GM18498 (cell line): ENCODE data around the gene C16orf95.

Source experiments
- ATAC-seq: cut with Tn5 transposase; IDR thresholded peaks from one replicate; pipeline ENCODE4 v1.9.1; 2021; ENCODE audit warnings: mild to moderate bottlenecking, moderate library complexity; ENCODE audit not compliant: unreplicated experiment

C16orf95 gene

DNA sequence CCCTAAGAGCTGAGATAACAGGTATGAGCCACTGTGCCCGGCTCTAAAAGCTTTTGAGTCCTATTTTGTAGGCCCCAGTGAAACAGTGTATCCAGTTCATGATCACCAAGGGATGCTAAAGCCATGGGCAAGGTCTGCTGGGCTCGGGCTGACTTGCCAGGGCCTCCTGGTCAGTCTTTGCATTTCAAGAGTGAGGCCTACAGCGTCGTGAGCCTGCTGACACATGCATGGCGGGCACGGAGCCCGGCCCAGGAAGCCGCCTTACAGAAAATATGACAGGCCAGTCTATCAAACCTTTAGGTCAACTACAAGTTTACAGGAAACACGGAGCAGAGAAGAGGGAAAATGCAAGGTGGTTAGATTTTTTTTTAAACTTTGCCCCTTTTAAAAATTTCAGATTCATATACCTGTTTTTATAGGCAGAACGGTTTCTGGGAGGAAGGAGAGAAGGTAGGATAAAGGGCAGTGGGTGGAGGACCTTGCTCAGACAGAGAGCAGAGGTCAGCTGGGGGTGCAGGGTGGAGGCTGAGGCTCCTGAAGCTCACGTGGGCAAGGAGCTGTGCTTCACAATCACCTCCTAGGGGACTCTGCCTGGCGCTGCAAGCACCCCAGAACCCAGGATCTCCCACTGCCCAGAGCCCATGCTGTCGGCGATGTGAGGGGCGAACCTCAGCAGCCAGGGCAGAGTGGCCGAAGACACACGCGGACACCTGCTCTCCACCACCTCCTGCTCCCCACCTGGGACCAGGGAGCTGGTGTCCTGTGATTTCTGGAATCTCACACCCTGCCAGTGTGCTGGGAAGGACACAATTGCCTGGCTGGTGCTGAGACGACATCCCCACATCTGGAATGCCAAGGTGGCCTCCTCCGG, 21.3 kb downstream of the C16orf95 start:
- ATAC-seq: no peak

DNA sequence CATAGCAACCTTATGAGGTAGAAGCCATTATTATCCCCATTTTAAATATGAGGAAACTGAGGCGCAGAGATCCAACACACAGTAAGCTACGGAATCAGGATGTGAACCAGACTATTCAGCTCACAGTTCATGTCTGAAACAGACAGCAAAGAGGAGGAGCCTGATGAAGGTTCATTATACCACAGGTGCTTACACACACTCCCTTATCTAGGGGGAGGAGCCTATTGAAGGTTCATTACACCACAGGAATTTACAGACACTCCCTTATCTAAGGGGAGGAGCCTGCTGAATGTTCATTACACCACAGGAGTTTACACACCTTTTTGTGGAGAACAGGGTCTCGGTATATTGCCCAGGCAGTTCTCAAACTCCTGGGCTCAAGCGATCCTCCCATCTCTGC, 21.9 kb downstream of the C16orf95 start:
- ATAC-seq: no peak

DNA sequence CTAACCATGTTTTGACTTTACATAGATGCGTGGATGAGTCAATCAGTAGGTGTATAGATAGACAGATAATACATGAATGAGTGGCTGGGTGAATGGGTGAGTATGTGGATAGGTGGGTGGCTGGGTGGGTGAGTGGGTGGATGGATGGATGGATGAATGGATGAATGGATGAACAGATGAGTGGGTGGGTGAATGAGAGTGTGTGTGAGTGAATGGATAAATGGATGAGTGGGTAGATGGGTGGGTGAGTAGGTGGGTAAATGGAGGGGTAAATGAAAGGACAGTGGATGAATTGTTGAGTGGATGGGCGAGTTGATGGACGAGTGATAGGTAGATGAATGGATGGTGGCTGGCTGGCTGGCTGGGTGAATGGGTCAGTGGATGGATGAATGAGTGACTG, 23.2 kb downstream of the C16orf95 start:
- ATAC-seq: no peak

DNA sequence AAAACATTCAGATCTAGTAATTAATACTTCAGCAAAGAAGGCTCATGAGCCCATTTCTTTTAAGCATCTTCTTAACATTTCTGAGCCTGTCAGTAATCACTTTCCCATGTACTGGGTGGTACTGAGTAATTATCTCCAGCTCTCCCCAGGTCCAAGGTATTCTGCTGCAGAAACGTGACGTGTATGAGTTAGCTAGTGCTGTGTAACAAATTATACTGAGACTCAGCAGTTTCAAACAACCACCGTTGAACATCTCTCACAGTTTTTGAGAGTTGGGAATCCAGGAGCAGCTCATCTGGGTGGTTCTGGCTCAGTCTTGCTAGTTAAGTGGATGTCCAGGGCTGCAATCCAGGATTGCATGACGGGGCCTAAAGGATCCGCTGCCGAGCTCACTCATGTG, 25.2 kb downstream of the C16orf95 start:
- ATAC-seq: no peak

DNA sequence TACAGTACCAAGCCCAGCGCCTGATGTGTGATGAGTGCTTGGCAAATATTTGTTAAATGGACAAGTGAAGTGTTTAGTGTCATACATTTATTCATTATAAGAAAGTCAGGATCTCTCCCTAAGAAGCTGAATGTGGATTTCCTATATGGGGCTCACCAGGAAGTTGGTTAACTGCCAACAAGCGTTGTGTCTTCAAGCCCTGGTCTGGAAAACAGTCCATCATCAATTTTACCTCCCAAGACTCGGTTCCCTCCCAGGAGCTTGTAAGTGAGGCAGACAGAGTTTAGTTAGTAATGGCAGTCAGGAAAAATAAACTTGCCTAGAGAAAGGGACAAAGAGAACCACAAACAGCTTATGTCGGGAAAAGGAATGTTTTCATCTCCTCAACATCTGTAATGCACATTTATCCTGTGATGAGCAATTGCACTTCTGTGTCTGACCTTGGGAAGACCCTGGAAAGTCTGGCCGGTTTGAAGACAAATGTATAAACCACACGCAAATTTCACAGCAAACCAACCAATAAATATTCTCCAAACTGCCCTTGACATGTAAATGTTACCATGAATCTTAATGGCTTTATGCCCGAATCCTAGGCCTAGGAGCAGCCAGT, 28.3 kb downstream of the C16orf95 start:
- no peak for ATAC-seq

DNA sequence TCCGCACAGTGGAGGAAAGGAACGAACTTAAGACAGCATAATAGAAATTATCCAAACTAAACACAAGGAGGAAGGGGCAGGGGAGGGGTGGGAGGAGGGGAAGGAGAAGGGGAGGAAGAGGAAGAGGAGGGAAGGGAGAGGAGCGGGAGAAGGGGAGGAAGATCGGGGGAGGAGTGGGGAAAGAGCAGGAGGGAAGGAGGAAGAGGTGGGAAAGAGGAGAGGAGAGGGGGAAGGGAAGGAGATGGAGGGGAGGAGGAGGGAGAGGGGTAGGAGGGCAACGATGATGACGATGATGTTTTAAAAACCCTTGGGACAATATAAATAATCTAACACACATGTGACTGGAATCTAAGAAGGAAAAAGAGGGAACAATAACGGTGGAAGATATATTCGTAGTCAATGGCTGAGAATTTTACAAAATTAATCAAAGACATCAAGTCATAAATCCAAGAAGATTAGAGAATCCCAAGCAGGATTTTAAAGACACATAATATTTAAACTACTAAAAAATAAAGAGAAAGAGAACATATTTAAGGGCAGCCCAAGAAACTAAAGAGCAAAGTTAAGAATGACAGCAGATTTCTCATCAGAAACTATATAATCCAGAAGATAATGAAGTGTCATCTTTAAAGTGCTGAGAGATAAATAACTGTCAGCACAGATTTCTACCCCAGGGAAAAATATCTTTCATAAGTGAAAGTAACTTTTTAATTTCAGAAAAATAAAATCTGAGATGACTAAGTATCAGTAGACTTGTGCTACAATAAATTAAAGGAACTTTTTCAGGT, 30.2 kb downstream of the C16orf95 start:
- ATAC-seq: no peak

DNA sequence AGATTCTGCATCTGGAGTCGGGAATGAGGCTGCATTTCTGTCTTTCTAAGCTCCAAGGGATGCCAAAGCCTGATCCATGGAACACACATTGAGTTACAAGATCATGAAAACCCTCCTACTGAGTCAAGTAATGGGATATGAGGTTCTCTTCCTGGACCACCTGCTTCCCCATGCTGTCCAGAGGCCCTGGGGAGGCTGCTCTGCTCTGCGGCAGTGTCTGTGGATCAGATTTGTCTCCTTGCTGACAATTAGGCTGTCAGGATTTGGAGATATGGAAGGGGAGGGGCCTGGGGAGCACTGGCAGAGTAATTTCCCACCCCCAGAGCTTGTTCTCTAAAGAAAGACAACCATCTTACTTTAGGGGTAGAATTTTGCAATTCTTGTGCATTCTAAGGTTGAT, 33.0 kb downstream of the C16orf95 start:
- no peak for ATAC-seq

DNA sequence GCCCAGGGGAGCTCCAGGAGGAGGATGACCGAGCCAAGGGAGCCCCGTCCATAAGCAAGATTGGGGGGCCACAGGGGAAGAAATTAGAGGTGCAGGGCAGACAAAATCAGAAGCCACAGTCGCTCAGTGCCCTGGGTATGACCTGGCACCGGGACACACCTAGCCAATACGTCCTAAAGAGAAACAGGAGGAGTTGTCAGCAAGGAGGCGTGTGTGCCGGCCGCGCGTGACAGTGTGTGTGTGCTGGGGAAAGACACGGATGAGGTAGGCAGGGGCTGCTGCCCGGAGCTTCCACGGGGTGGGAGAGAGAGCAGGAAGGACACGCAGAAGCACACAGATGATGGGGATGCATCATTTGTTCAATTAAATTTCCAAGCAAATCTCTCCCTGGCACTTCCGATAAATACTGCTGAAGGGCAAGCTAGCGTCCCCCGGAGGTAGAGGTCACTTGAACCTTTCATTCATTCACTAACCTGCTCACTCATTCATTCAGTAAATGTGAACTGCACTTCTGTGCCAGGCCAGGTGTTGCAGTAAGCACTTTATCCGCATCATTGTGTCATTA, 38.0 kb downstream of the C16orf95 start:
- no peak for ATAC-seq

DNA sequence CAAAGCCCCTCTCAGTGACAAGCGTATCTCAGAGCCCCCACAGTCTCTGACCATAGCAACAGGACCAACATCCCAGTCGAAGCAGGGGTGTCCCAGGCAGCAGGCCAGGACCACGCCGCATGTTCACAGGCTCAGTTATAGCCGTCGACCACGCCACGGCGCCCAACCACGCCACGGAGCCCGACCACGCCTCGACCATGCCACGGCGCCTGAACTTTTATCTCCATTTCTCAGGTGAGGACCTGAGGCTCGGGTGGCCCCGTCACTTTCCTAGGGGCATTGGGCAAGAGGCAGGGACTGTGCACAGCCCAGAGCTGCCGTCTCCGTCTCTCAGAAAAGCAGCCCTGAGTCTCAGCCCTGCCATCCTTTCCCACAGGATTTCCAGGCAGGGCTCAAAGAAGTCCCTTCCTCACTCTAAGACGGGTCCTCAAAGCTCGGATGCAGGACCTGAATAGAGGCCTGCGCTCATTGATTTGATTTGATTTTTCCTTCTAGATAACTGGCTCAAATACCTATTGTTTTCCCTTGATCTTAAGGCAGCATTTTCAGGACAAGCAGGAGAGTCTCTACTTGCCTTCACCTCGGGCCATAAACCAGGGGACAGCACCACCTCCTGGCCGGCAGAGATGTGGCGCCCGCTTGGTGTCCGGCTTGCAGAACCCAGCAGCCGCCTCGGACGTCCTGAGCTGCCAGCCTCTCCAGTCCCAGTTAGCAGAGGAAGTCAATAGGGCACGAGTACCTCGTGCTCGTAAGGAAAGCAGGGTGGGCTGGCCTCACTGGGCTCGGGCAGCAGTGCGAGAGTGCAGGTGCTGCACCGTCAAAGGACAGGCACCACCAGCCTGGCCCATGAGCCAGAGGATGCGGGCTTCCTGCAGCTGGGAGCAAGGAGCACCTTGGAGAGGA, 38.8 kb downstream of the C16orf95 start:
- no peak for ATAC-seq

DNA sequence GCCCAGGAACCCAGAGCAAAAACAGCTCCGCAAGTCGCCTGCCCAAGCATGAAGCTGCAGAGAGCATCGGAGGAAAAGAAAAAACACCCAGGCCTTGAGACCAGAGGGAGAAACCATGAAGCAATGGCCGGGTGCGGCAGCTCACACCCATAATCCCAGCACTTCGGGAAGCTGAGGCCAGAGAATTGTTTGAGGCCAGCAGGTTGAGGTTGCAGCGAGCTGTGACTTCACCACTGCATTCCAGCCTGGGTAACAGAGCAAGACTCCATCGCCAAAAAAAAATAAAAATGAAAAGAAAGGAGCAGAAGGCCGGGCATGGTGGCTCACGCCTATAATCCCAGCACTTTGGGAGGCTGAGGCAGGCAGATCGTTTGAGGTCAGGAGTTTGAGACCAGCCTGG, 40.3 kb downstream of the C16orf95 start:
- ATAC-seq: no peak

DNA sequence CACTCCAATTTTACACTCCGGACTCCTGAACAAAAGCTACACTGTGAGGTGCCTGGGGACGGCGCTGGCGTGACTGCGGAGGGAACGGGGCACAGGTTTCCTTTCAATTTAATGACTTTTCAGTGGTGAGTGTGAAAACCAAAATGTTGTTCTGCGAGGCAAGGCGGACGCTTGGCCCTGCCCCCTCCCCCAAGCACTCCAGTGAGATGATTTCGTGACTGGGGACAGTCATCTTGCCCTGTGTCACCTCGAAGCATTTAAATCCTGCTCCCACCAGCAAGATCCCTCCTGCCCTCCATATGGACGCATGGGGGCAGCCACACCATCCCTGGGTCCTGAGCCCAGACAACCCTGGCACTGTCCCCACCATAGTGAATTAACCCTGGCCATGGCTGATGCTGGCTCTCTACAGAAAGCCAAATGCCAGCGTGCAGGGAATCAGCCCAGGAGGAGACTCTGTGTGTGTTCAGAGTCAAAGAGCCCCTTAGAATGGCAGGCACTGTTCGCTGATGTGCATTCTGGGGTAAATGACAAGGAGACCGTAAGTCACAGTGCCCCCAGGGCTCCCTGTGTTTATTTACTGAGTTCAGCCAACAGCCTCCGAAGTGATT, 41.0 kb downstream of the C16orf95 start:
- no peak for ATAC-seq

DNA sequence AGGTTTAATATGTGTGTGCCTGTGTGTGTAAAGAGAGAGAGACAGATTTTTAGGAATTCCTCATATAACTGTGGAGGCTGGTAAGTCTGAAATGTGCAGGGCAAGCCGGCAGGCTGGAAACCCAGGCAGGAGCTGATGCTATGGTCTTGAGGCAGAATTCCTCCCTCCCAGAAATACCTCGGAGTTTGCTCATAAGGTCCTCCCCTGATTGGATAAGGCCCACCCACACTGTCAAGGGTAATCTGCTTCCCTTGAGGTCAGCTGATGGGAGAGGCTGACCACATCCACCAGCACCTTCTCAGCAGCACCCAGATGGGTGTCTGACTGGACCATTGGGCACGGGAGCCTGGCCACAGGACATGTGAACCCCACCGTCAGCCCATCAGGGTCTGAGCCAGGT, 42.4 kb downstream of the C16orf95 start:
- ATAC-seq: no peak

DNA sequence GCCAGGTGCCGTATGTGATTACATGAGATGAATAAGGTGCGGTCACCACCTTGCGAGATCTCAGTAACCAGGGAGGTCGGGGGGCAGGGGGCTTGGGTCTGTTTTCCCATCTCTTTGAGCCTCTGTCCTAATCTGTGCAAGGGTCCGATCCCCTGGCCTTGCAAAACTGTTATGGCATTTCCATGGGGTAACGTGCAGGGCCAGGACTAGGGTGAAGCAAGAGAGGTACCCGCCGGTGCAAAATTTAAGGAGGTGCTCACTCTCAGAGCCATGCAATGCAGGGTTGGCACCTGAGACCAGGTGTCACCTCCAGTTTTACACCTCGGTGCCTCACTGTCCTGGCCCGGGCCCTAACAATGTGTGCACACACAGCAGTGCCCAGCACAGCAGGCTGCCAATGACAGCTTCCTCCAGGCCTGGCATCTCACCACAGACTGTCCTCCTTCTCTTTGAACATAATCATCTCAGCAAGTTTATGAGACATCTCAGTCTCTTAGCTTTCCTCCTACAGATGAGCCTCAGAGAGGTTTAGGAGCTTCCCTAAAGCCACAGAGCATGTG, 43.6 kb downstream of the C16orf95 start:
- no peak for ATAC-seq

DNA sequence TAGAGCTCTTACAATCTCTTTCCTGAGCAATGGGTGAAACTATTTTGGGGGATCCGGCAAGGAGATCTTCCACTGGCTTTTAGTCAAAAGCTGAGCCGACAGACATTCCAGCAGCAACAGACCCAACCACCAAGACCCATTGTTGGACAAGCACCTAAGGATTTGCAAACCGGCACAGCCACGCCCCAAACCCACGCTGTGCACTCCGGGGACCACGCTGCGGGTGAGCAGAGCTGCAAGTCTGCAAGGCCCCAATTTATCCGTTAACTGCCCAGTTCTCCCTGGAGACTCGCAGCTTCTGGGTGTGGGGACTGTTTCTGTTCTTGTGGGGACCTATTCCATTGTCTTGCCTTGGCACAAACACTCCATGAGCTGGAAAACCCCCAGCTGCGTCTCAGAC, 45.9 kb downstream of the C16orf95 start:
- ATAC-seq: no peak

DNA sequence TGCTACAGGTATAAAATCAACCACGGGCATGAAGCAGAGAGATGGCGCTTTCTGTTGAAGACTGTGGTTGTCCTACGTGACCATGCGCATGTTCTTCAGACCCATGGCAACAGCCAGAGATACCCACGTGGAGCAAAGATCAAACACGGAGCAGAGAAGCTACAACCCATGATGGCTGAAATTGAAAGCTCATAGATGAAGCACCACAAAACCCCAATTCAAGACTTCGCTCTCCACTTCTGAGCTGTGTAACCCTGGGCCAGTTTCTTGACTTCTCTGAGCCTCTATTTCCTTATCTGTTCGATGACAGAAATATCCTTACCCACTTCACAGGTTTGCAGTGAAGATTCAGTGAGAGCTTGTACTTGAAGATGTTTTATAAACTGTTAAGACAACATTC, 49.6 kb downstream of the C16orf95 start:
- ATAC-seq: no peak

DNA sequence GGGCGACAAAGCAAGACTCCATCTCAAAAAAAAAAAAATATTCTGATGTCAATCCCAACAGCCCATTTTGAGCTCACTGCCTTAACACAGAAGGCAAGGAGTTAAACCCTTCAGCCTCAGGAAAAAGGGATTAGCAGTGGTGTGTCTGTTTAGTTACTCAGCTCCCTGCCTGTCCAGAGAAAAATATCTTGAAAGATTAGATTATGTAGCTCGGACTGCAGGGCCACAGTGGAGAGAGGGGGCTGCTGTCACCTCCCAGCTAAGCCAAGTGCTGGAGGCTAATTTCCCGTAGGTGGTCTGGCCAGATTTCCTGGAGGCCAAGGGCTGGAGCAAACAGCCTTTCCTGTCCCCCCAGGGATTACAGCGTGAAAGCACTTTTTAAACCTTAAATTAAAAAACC, 50.3 kb downstream of the C16orf95 start:
- no peak for ATAC-seq

DNA sequence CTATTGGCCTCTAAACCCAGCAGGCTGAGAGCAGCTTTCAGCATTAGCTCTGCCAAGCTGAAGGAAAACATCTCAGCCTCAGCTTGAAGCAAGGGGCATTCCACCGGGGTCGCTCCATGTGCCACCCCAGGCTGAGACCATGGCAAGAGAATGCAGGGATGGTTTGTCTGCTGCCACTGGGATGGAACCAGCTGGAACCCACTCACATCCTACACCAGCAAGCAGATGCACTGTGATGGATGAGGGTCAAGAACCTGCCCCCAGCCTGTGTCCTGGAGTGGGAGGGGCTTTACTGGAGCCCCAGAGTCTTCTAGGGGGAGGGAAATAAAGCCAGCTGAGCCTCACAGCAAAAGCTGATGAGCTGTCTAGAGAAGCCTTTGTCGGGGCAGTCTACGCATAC, 51.9 kb downstream of the C16orf95 start:
- ATAC-seq: no peak

DNA sequence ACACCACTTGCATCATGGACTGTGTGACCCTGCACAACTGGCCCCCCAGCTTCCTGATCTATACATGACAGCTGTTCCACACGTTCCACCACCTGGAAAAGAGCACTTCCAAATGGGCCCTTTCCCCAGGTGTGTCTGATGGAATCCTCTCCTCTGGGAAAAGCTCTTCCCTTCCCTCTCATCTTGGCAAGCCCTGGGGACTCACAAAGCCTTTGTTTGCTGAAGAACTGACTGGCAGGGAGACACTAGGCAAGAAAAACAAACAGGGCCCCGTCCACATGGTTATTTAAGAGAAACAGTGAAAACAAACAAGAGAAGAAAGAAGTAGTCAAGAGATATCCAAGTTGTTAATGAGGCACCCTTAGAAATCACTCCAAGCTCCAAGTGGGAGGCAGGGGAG, 52.6 kb downstream of the C16orf95 start:
- ATAC-seq: no peak

DNA sequence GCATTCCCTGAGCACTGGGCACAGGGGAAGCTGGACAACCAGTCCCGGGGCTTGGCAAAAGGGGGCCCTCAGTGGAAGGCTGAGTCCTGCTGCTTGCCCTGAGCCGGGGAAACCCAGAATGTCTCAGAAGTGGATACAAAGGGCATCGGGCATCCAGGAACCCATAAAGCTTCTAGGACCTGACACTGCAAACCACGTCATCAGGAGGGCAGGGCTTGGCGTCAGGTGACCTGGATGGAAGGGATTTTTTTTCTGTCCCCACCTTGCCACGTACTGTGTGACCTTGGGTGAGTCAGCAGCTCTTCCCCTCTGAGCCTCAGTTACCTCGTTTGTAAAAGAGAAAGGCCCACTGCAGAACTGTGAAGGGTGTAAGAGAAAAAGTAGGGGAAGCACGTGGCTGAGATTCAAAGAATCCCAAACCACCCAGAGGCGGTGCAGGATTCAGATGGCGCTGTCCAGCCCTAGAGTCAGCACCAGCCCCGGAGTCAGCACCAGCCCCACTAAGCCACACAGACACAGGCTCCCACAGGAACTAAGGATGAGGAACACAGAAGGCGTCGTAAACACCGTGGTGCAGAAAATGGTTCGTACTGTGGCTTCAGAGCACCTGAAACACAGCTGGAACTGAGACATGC, 53.7 kb downstream of the C16orf95 start:
- ATAC-seq: no peak
